NB4 (cell line): ENCODE data around the gene TMEM263.

Experiments used
- POLR2A ChIP-seq: IDR thresholded peaks from 2 replicates; pipeline ENCODE4 v1.6.1; 2011; ENCODE audit warnings: mild to moderate bottlenecking; ENCODE audit not compliant: insufficient read length; ENCODE audit errors: extremely low read depth
- TF ChIP-seq, protein P1 (sequence below): IDR thresholded peaks from one replicate; pipeline ENCODE4 v1.5.1; 2012; ENCODE audit warnings: low read depth, low read length
- TF ChIP-seq, protein P2 (sequence below): IDR thresholded peaks from 2 replicates; pipeline ENCODE4 v1.6.1; 2011; ENCODE audit warnings: low read depth, low read length

DNA sequence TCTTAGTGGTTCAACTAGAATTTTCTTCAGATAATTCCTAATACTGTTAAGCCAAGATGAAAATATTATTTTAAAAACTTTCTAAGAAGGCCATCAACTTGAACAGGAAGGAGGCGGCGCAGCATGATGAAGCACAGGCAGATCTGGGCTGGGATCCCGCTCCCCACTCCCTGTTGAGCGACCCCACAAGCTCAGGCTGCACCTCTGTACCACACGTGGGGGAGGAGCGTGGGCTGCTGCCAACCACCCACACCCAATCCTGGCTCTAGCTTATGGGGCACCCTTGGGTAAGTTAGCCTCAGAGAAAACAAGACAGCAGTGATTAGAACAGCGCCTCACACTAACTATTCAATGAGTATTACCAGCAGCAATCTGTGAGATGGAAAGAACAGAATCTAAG, 25.2 kb downstream of the TMEM263 start:
- TF ChIP-seq, protein P1, sequence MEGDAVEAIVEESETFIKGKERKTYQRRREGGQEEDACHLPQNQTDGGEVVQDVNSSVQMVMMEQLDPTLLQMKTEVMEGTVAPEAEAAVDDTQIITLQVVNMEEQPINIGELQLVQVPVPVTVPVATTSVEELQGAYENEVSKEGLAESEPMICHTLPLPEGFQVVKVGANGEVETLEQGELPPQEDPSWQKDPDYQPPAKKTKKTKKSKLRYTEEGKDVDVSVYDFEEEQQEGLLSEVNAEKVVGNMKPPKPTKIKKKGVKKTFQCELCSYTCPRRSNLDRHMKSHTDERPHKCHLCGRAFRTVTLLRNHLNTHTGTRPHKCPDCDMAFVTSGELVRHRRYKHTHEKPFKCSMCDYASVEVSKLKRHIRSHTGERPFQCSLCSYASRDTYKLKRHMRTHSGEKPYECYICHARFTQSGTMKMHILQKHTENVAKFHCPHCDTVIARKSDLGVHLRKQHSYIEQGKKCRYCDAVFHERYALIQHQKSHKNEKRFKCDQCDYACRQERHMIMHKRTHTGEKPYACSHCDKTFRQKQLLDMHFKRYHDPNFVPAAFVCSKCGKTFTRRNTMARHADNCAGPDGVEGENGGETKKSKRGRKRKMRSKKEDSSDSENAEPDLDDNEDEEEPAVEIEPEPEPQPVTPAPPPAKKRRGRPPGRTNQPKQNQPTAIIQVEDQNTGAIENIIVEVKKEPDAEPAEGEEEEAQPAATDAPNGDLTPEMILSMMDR = no peak
- TF ChIP-seq POLR2A = no peak
- TF ChIP-seq, protein P2, sequence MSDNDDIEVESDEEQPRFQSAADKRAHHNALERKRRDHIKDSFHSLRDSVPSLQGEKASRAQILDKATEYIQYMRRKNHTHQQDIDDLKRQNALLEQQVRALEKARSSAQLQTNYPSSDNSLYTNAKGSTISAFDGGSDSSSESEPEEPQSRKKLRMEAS = no peak
